Hematopoietic multipotent progenitor cell (in vitro differentiated cells): Measurements from ENCODE around the gene RAD51D. TPM values are rescaled to one million over a fixed set of nuclear protein-coding genes. Genes with fewer than 3 reads are reported as not detected.
"Not testable (repeated sequence)": the region's sequence is repeated elsewhere in the genome, so short reads cannot be mapped to it uniquely, and the experiment has no call there.

Source experiments
- DNase-seq, 3 donors: peaks; one replicate each; pipeline ENCODE4 v3.0.0-alpha.2; 2011 to 2015; ENCODE audit warnings: low read depth in 2 of 3, low spot score in 2 of 3
- total RNA-seq: library from RNA; depleted of rRNA; stranded (reverse); fragments of >200 nt; gene quantifications from one replicate; pipeline ENCODE4 v1.2.3, GENCODE V29; 2012

The RAD51D gene
- total RNA-seq, 1 donor: 18.6 TPM

- no peak for DNase-seq
Measured at GRCh38 chr17:35095741-35096140, 23.9 kb downstream of the RAD51D start.

GRCh38 chr17:35094902-35095301 is 24.8 kb downstream of the RAD51D start:
- no peak for DNase-seq

- DNase-seq: not testable (repeated sequence)
Measured at GRCh38 chr17:35090707-35091106, 29.0 kb downstream of the RAD51D start.

GRCh38 chr17:35089586-35090296 is 29.9 kb downstream of the RAD51D start:
- DNase-seq: peak in 2 of 3 donors; percentile 67 to 76

GRCh38 chr17:35088881-35089585 is 30.6 kb downstream of the RAD51D start:
- peak; percentile 80 to 91 (median 85) for DNase-seq

- peak in 2 of 3 donors; percentile 37 to 45 for DNase-seq
Measured at GRCh38 chr17:35088356-35088880, 31.2 kb downstream of the RAD51D start.

- no peak for DNase-seq
Measured at GRCh38 chr17:35087731-35088355, 31.8 kb downstream of the RAD51D start.

- DNase-seq: no peak
Measured at GRCh38 chr17:35086931-35087573, 32.6 kb downstream of the RAD51D start.

- DNase-seq: no peak
Measured at GRCh38 chr17:35086164-35086563, 33.5 kb downstream of the RAD51D start.

GRCh38 chr17:35084987-35085386 is 34.7 kb downstream of the RAD51D start:
- no peak for DNase-seq

GRCh38 chr17:35083071-35083470 is 36.6 kb downstream of the RAD51D start:
- no peak for DNase-seq

GRCh38 chr17:35082073-35082657 is 37.5 kb downstream of the RAD51D start:
- no peak for DNase-seq

- no peak for DNase-seq
Measured at GRCh38 chr17:35081638-35082037, 38.0 kb downstream of the RAD51D start.

- no peak for DNase-seq
Measured at GRCh38 chr17:35080536-35080935, 39.1 kb downstream of the RAD51D start.

- DNase-seq: no peak
Measured at GRCh38 chr17:35079547-35080423, 39.9 kb downstream of the RAD51D start.

- DNase-seq: no peak
Measured at GRCh38 chr17:35076874-35077273, 42.8 kb downstream of the RAD51D start.

- no peak for DNase-seq
Measured at GRCh38 chr17:35074711-35075707, 44.7 kb downstream of the RAD51D start.

- DNase-seq: no peak
Measured at GRCh38 chr17:35073991-35074627, 45.6 kb downstream of the RAD51D start.
